HG03280 (cell line): ENCODE measurements around the gene CRLF1.

ENCODE experiments used
- ATAC-seq: cut with Tn5 transposase; IDR thresholded peaks from one replicate; pipeline ENCODE4 v1.9.1; 2021; ENCODE audit warnings: mild to moderate bottlenecking, moderate library complexity; ENCODE audit not compliant: unreplicated experiment

The CRLF1 gene

GRCh38 chr19:18606281-18607225 is at the start of gene CRLF1:
Gene CRLF1, minus strand, starts transcription at chr19:18606799. Its CDS starts 143 bp downstream, at chr19:18606656.
- no peak for ATAC-seq

GRCh38 chr19:18655173-18655844 is 48.7 kb upstream of the CRLF1 start:
- no peak for ATAC-seq

- no peak for ATAC-seq
These were observed 47.9 kb upstream of the CRLF1 start for GRCh38 chr19:18654469-18654868.

- ATAC-seq = no peak
These were observed 47.3 kb upstream of the CRLF1 start for GRCh38 chr19:18653853-18654252.

- ATAC-seq = no peak
These were observed 45.1 kb upstream of the CRLF1 start for GRCh38 chr19:18651733-18652132.

GRCh38 chr19:18651300-18651699 is 44.7 kb upstream of the CRLF1 start:
- ATAC-seq = no peak

- no peak for ATAC-seq
These were observed 44.0 kb upstream of the CRLF1 start for GRCh38 chr19:18650468-18651041.

GRCh38 chr19:18650021-18650390 is 43.4 kb upstream of the CRLF1 start:
- no peak for ATAC-seq

GRCh38 chr19:18649371-18650020 is 42.9 kb upstream of the CRLF1 start:
- no peak for ATAC-seq

- no peak for ATAC-seq
These were observed 42.3 kb upstream of the CRLF1 start for GRCh38 chr19:18648973-18649315.

GRCh38 chr19:18647807-18648206 is 41.2 kb upstream of the CRLF1 start:
- no peak for ATAC-seq

- ATAC-seq = no peak
These were observed 40.8 kb upstream of the CRLF1 start for GRCh38 chr19:18647371-18647767.

- ATAC-seq = no peak
These were observed 40.2 kb upstream of the CRLF1 start for GRCh38 chr19:18646535-18647370.

GRCh38 chr19:18645035-18645511 is 38.5 kb upstream of the CRLF1 start:
- no peak for ATAC-seq

GRCh38 chr19:18644196-18645034 is 37.8 kb upstream of the CRLF1 start:
- ATAC-seq = no peak

- ATAC-seq = no peak
These were observed 33.2 kb upstream of the CRLF1 start for GRCh38 chr19:18639706-18640243.

GRCh38 chr19:18637673-18638630 is 31.4 kb upstream of the CRLF1 start:
- ATAC-seq = no peak
